Epidermal melanocyte (primary cell): ENCODE measurements around the gene ABHD16B.
"Not testable (repeated sequence)": the region's sequence is repeated elsewhere in the genome, so short reads cannot be mapped to it uniquely, and the experiment has no call there.

Source experiments
- DNase-seq: peaks from one replicate; pipeline ENCODE4 v3.0.0; 2011; ENCODE audit warnings: low spot score; ENCODE audit not compliant: insufficient read length

The ABHD16B gene

GRCh38 chr20:63834491-63834880 is 26.8 kb upstream of the ABHD16B start:
- no peak for DNase-seq

GRCh38 chr20:63835021-63835858 is 26.1 kb upstream of the ABHD16B start:
- peak; percentile 94 for DNase-seq

- DNase-seq: no peak
These were observed 24.6 kb upstream of the ABHD16B start for GRCh38 chr20:63836458-63837344.

GRCh38 chr20:63837479-63837878 is 23.8 kb upstream of the ABHD16B start:
- DNase-seq: no peak

- DNase-seq: no peak
These were observed 21.7 kb upstream of the ABHD16B start for GRCh38 chr20:63839620-63840019.

GRCh38 chr20:63840405-63840828 is 20.9 kb upstream of the ABHD16B start:
- no peak for DNase-seq

GRCh38 chr20:63842258-63842657 is 19.0 kb upstream of the ABHD16B start:
- DNase-seq: no peak

GRCh38 chr20:63843222-63843621 is 18.1 kb upstream of the ABHD16B start:
- DNase-seq: no peak

- no peak for DNase-seq
These were observed 17.5 kb upstream of the ABHD16B start for GRCh38 chr20:63843778-63844177.

GRCh38 chr20:63844511-63844991 is 16.7 kb upstream of the ABHD16B start:
- DNase-seq: no peak

GRCh38 chr20:63846128-63846771 is 15.0 kb upstream of the ABHD16B start:
- DNase-seq: peak; percentile 64

GRCh38 chr20:63846888-63847236 is 14.4 kb upstream of the ABHD16B start:
- no peak for DNase-seq

GRCh38 chr20:63847237-63848002 is 13.9 kb upstream of the ABHD16B start:
- DNase-seq: no peak

- DNase-seq: no peak
These were observed 13.0 kb upstream of the ABHD16B start for GRCh38 chr20:63848003-63848911.

- no peak for DNase-seq
These were observed 10.4 kb upstream of the ABHD16B start for GRCh38 chr20:63850689-63851547.

- DNase-seq: not testable (repeated sequence)
These were observed 9.8 kb upstream of the ABHD16B start for GRCh38 chr20:63851548-63851943.

- not testable (repeated sequence) for DNase-seq
These were observed 7.6 kb upstream of the ABHD16B start for GRCh38 chr20:63853733-63854068.

- peak; percentile 72 for DNase-seq
These were observed 7.1 kb upstream of the ABHD16B start for GRCh38 chr20:63854069-63854765.
